ENCODE results near the gene SLC44A2. TPM values are rescaled to one million over a fixed set of nuclear protein-coding genes. Genes with fewer than 3 reads are reported as not detected.

The SLC44A2 gene
- total and polyA plus RNA-seq, 10 of the 15 experiments (the other 5 are each of a cell fraction or from before 2014, with no cell fraction given) = 3.0 to 51.3 (median 26.8) TPM

DNA sequence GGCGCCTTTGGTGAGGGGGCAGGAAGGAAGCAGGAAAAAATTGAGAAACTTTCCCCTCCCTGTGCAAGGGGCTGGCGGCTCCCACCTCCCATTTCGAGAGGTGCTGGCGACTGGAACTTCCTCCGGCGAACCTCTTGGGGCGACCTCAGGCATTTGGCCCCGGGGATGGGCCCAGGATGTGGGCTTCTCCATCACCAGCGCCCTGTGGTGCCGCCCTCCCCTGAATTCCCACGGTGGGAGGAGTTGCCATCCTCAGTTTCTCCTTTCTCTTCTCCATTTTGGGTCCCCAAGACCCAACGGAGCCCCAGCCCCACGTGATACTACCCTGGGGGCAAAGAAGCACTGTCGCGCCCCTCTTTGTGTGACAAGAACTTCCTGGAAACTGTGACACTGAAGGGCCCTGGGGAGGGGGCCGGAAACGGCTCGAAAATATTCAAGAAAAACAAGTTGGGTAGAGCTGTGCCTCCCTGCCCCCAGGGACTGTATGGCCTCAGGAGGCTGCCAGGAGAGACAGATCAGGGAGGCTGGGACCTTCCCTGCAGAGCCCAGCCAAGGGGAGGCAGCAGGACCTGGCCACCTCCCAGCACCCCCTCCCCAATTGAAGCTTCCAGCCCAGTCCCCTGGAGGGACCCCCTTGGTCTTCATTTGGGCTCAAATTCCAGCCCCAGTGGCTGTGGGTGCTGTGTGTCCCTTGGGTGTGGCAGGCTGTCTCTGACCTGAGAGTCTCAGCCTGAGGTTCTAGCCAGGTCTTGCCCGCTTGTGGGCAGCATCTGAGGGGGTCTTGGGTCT, 22.1 kb upstream of the SLC44A2 start (continued):
- peak; percentile 71; the same call in 1 of the 2 replicates for TF ChIP-seq ZNF217 (IDR thresholded peaks at IDR 0.05)
- 0 out of 2 replicates have a peak, but pooled peaks have one; percentile 7 for TF ChIP-seq EED (IDR thresholded peaks at IDR 0.05; ENCODE audit: low read depth)
- TF ChIP-seq EGR1 (IDR thresholded peaks at IDR 0.05; ENCODE audit: borderline replicate concordance in 1 of 2, low read depth in 2 of 2, low read length in 2 of 2) = no peak
- peak; percentile 84; the same call in 1 of the 2 replicates for TF ChIP-seq RB1 (IDR thresholded peaks at IDR 0.05; ENCODE audit: borderline replicate concordance)
- 0 out of 2 replicates have a peak, but pooled peaks have one; percentile 12 for TF ChIP-seq HCFC1 (IDR thresholded peaks at IDR 0.05; ENCODE audit: low read length)
- TF ChIP-seq USF1 (IDR thresholded peaks at IDR 0.05; ENCODE audit: borderline replicate concordance, extremely low read length, insufficient read depth, low read depth, low read length) = peak; percentile 42
- peak; percentile 36; the same call in 1 of the 2 replicates for TF ChIP-seq ZBTB40 (IDR thresholded peaks at IDR 0.05; ENCODE audit: borderline replicate concordance)
- TF ChIP-seq USF2 (IDR thresholded peaks at IDR 0.05; ENCODE audit: borderline replicate concordance, low read depth, low read length) = 0 out of 2 replicates have a peak, but pooled peaks have one; percentile 4
- TF ChIP-seq EZH2 (IDR thresholded peaks at IDR 0.05; ENCODE audit: borderline replicate concordance, control insufficient read depth, low read depth, low read length) = no peak
- no peak for TF ChIP-seq HDGF (IDR thresholded peaks at IDR 0.05)
- 0 out of 2 replicates have a peak, but pooled peaks have one; percentile 52 for TF ChIP-seq NFXL1 (IDR thresholded peaks at IDR 0.05; ENCODE audit: borderline replicate concordance)
- peak; percentile 21; the same call in 1 of the 2 replicates for TF ChIP-seq CREM (IDR thresholded peaks at IDR 0.05; ENCODE audit: low read depth)
- peak; percentile 96 for TF ChIP-seq SMARCA5 (IDR thresholded peaks at IDR 0.05)
- TF ChIP-seq CTCF (IDR thresholded peaks at IDR 0.05 in 2 of 3, conservative IDR thresholded peaks at IDR 0.05 in 1 of 3; ENCODE audit: control insufficient read depth in 2 of 3, extremely low read depth in 1 of 3, insufficient read depth in 1 of 3, low read depth in 3 of 3, low read length in 3 of 3) = no peak
- no peak for TF ChIP-seq HSF1 (IDR thresholded peaks at IDR 0.05; ENCODE audit: low read depth, low read length)
- TF ChIP-seq, protein P1, sequence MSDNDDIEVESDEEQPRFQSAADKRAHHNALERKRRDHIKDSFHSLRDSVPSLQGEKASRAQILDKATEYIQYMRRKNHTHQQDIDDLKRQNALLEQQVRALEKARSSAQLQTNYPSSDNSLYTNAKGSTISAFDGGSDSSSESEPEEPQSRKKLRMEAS (IDR thresholded peaks at IDR 0.05; ENCODE audit: low read depth, low read length) = peak; percentile 23; the same call in 1 of the 2 replicates
- peak; percentile 33 to 34; a peak in 1 of 4 replicates for TF ChIP-seq BHLHE40 (IDR thresholded peaks at IDR 0.05; ENCODE audit: borderline replicate concordance in 1 of 2, low read depth in 2 of 2, low read length in 1 of 2)
- peak; percentile 45; the same call in 1 of the 2 replicates for TF ChIP-seq CREB1 (IDR thresholded peaks at IDR 0.05; ENCODE audit: low read depth)
